ENCODE results near the gene PCDHGB4. TPM values are rescaled to one million over a fixed set of nuclear protein-coding genes. Genes with fewer than 3 reads are reported as not detected.

Gene PCDHGB4
- total RNA-seq, 1 donor from 2014 or later = 3.3 TPM

DNA sequence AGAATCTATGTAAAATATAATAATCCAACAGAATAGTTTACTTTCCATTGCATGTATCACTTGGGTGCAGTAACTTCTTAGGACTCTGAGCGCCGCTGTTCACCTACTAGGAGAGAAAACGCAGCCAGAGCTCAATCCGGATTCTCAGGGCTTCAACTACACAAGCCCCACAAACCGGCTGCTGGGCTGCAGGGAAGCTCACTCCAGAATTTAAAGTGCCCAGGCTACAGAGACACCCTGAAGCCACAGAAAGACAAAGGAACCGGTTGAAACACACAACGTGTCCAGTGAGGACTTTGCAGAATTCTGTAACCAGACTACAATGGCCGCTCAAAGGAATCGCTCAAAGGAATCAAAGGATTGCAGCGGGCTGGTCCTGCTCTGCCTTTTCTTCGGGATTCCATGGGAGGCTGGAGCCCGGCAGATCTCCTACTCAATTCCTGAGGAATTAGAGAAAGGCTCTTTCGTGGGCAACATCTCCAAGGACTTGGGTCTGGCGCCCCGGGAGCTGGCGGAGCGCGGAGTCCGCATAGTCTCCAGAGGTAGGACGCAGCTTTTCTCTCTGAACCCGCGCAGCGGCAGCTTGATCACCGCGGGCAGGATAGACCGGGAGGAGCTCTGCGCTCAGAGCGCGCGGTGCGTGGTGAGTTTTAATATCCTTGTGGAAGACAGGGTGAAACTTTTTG lies 25.5 kb downstream of the PCDHGB4 start, which contains the start of gene PCDHGA10:
Gene PCDHGA10 (plus strand): TSS at position 134 of the 686 bp plus-strand sequence. CDS start 189 bp downstream, at position 323.

DNA sequence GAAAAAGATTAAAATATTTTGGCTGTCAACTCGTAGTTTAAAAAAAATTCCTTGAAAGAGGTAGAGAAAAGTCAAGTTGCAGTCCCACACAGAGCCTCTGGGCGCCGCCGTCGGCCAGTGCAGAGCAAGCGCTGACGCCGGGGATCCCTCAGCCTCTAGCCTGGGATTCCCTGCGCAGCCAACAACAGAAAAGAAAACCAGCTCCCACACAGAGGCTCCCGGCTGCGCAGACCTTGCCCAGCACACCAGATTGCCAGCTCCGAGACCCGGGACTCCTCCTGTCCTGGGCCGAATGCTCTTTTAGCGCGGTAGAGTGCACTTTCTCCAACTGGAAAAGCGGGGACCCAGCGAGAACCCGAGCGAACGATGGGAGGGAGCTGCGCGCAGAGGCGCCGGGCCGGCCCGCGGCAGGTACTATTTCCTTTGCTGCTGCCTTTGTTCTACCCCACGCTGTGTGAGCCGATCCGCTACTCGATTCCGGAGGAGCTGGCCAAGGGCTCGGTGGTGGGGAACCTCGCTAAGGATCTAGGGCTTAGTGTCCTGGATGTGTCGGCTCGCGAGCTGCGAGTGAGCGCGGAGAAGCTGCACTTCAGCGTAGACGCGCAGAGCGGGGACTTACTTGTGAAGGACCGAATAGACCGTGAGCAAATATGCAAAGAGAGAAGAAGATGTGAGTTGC lies 30.1 kb downstream of the PCDHGB4 start, which contains the start of gene PCDHGB7:
Gene PCDHGB7 (plus strand): TSS at position 184 of the 679 bp plus-strand sequence. CDS start 183 bp downstream, at position 367.

DNA sequence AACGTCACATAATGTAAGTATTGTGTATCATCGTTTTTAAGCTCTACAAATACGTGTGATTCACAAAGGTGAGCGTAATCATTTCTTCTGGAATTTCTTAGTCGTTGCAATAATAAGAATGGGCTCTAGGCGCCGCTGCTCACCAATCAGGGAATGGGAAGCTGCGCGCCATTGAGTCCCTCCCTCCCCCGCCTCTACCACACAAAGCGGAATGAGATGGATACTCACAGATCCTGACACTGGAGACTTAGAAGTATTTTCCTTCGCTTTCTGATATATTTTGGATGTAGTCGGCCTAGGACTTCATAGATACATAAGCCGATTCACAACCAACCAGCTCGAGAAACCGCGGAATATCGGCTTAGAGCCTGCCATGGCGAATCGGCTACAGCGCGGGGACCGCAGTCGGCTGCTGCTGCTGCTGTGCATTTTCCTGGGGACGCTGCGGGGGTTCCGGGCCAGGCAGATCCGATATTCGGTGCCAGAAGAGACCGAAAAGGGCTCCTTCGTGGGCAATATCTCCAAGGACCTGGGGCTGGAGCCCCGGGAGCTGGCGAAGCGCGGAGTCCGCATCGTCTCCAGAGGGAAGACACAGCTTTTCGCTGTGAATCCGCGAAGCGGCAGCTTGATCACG lies 33.5 kb downstream of the PCDHGB4 start, which contains the start of gene PCDHGA11:
Gene PCDHGA11 (plus strand): TSS at position 197 of the 634 bp plus-strand sequence. CDS start 177 bp downstream, at position 374.

DNA sequence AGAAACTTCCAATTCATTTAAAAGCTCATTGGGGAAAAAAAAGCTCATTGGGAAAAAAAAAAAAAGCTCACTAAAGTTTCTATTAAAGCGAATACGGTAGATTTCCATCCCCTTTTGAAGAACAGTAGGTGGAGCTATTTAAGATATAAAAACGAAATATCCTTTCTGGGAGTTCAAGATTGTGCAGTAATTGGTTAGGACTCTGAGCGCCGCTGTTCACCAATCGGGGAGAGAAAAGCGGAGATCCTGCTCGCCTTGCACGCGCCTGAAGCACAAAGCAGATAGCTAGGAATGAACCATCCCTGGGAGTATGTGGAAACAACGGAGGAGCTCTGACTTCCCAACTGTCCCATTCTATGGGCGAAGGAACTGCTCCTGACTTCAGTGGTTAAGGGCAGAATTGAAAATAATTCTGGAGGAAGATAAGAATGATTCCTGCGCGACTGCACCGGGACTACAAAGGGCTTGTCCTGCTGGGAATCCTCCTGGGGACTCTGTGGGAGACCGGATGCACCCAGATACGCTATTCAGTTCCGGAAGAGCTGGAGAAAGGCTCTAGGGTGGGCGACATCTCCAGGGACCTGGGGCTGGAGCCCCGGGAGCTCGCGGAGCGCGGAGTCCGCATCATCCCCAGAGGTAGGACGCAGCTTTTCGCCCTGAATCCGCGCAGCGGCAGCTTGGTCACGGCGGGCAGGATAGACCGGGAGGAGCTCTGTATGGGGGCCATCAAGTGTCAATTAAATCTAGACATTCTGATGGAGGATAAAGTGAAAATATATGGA lies 43.0 kb downstream of the PCDHGB4 start, which contains the start of gene PCDHGA12:
Gene PCDHGA12 (plus strand): TSS at position 176 of the 782 bp plus-strand sequence. CDS start 253 bp downstream, at position 429.

Other genes with a start within 250 kb of the PCDHGB4 start
- gene PCDHB6, start 237.6 kb upstream of the PCDHGB4 start, total RNA-seq = not detected in 2 replicates
- gene PCDHB7, start 215.1 kb upstream of the PCDHGB4 start, total RNA-seq = 0.05 and 0.07 TPM in 2 replicates
- gene PCDHB8, start 209.9 kb upstream of the PCDHGB4 start, total RNA-seq = 0.25 TPM in 1 of 2 replicates, not detected in the other
- under 0.01 and 0.25 TPM in 2 replicates for gene PCDHB16, start 205.3 kb upstream of the PCDHGB4 start, total RNA-seq
- 0.15 and 0.27 TPM in 2 replicates for gene PCDHB9, start 200.5 kb upstream of the PCDHGB4 start, total RNA-seq
- 0.53 and 0.59 TPM in 2 replicates for gene PCDHB10, start 195.3 kb upstream of the PCDHGB4 start, total RNA-seq
- not detected in 2 replicates for gene PCDHB11, start 188.1 kb upstream of the PCDHGB4 start, total RNA-seq
- gene PCDHB12, start 179.0 kb upstream of the PCDHGB4 start, total RNA-seq = 0.05 and 0.13 TPM in 2 replicates
- 0.30 and 0.33 TPM in 2 replicates for gene PCDHB13, start 173.8 kb upstream of the PCDHGB4 start, total RNA-seq
- gene PCDHB14, start 164.4 kb upstream of the PCDHGB4 start, total RNA-seq = 0.20 and 0.30 TPM in 2 replicates
- 0.15 and 0.40 TPM in 2 replicates for gene PCDHB15, start 142.3 kb upstream of the PCDHGB4 start, total RNA-seq
- 0.15 TPM in 1 of 2 replicates, not detected in the other for gene SLC25A2, start 83.6 kb upstream of the PCDHGB4 start, total RNA-seq
- 44.8 and 50.7 TPM in 2 replicates for gene TAF7, start 66.9 kb upstream of the PCDHGB4 start, total RNA-seq
- 0.20 and 0.59 TPM in 2 replicates for gene PCDHGA1, start 57.2 kb upstream of the PCDHGB4 start, total RNA-seq
- gene PCDHGA2, start 48.9 kb upstream of the PCDHGB4 start, total RNA-seq = 0.73 and 0.79 TPM in 2 replicates
- gene PCDHGA3, start 43.9 kb upstream of the PCDHGB4 start, total RNA-seq = 0.13 and 0.49 TPM in 2 replicates
- 0.44 and 0.60 TPM in 2 replicates for gene PCDHGB1, start 37.6 kb upstream of the PCDHGB4 start, total RNA-seq
- 2.8 and 3.9 TPM in 2 replicates for gene PCDHGA4, start 32.7 kb upstream of the PCDHGB4 start, total RNA-seq
- gene PCDHGB2, start 27.7 kb upstream of the PCDHGB4 start, total RNA-seq = 2.9 and 3.3 TPM in 2 replicates
- 0.53 and 0.79 TPM in 2 replicates for gene PCDHGA5, start 23.5 kb upstream of the PCDHGB4 start, total RNA-seq
- 0.67 and 1.4 TPM in 2 replicates for gene PCDHGB3, start 17.5 kb upstream of the PCDHGB4 start, total RNA-seq
- 0.73 and 1.2 TPM in 2 replicates for gene PCDHGA6, start 13.8 kb upstream of the PCDHGB4 start, total RNA-seq
- gene PCDHGA7, start 5.0 kb upstream of the PCDHGB4 start, total RNA-seq = 0.80 and 1.1 TPM in 2 replicates
- gene PCDHGA8, start 4.9 kb downstream of the PCDHGB4 start, total RNA-seq = 0.15 and 0.33 TPM in 2 replicates
- gene PCDHGB5, start 10.2 kb downstream of the PCDHGB4 start, total RNA-seq = 7.9 and 8.3 TPM in 2 replicates
- 1.2 and 1.8 TPM in 2 replicates for gene PCDHGA9, start 15.1 kb downstream of the PCDHGB4 start, total RNA-seq
- gene PCDHGB6, start 20.3 kb downstream of the PCDHGB4 start, total RNA-seq = 0.73 and 1.2 TPM in 2 replicates
- 1.7 and 2.6 TPM in 2 replicates for gene PCDHGA10, start 25.3 kb downstream of the PCDHGB4 start, total RNA-seq
- gene PCDHGB7, start 30.0 kb downstream of the PCDHGB4 start, total RNA-seq = 3.1 and 5.3 TPM in 2 replicates
- gene PCDHGA11, start 33.4 kb downstream of the PCDHGB4 start, total RNA-seq = 4.4 and 4.6 TPM in 2 replicates
- gene PCDHGA12, start 42.8 kb downstream of the PCDHGB4 start, total RNA-seq = 4.7 and 5.9 TPM in 2 replicates
- 18.0 and 18.2 TPM in 2 replicates for gene PCDHGC3, start 88.3 kb downstream of the PCDHGB4 start, total RNA-seq
- gene PCDHGC4, start 97.3 kb downstream of the PCDHGB4 start, total RNA-seq = 0.20 and 0.44 TPM in 2 replicates
- gene PCDHGC5, start 101.4 kb downstream of the PCDHGB4 start, total RNA-seq = 0.15 and 0.20 TPM in 2 replicates
- gene DIAPH1, start 231.3 kb downstream of the PCDHGB4 start, total RNA-seq = 79.6 and 79.9 TPM in 2 replicates
- 36.8 and 38.3 TPM in 2 replicates for gene HDAC3, start 249.2 kb downstream of the PCDHGB4 start, total RNA-seq
- 5.3 and 5.7 TPM in 2 replicates for gene RELL2, start 249.3 kb downstream of the PCDHGB4 start, total RNA-seq

All from mammary microvascular endothelial cell (primary cell).